ENCODE results near the gene GPRC5B. TPM values are rescaled to one million over a fixed set of nuclear protein-coding genes. Genes with fewer than 3 reads are reported as not detected.

GPRC5B gene
- total RNA-seq, 2 experiments from 2014 or later: not detected

- peaks cover 5% of the 10 kb centered on the region for H3K27me3 Mint-ChIP-seq
- ChIA-PET POLR2A (no interaction called here), CTCF (interaction anchor here (1.0 to 3.1 kb wide), 8 partner anchors 8 to 485 kb away, joined by 3 to 22 read pairs (median 4); no protein-coding TSS in a partner anchor)
- DNase-seq (no peak), ATAC-seq (no peak)
- H3K4me1 Mint-ChIP-seq (ENCODE audit: low read depth): peaks cover 1% of the 10 kb centered on the region
- no peak overlapping the region for H3K4me3 Mint-ChIP-seq
- intact Hi-C loops (cut with micrococcal nuclease): no loop called here
- no peak overlapping the region for H3K27ac Mint-ChIP-seq
- no peak for TF ChIP-seq CTCF (IDR thresholded peaks at IDR 0.05)
- no peaks in the 10 kb centered on the region for H3K36me3 Mint-ChIP-seq (ENCODE audit: low read depth)
- H3K9me3 Mint-ChIP-seq: no peaks in the 10 kb centered on the region
Measured at GRCh38 chr16:19899605-19899955, 14.9 kb upstream of the GPRC5B start.

GRCh38 chr16:19898924-19899604 lies 14.4 kb upstream of the GPRC5B start:
- peak; percentile 80 for TF ChIP-seq CTCF (IDR thresholded peaks at IDR 0.05)
- Mint-ChIP-seq H3K4me3 (no peak overlapping the region), H3K27me3 (peaks cover 5% of the 10 kb centered on the region), H3K27ac (no peak overlapping the region), H3K36me3 (ENCODE audit: low read depth) (no peaks in the 10 kb centered on the region), H3K9me3 (no peaks in the 10 kb centered on the region), H3K4me1 (ENCODE audit: low read depth) (peaks cover 1% of the 10 kb centered on the region)
- peak; percentile 72 for ATAC-seq
- peak; percentile 66 for DNase-seq
- POLR2A ChIA-PET: interaction anchor here (1.0 kb wide), 1 partner anchor 8 kb away, joined by 3 read pairs; no protein-coding TSS in a partner anchor
- CTCF ChIA-PET: interaction anchor here (0.9 to 3.1 kb wide), 8 partner anchors 9 to 485 kb away, joined by 3 to 22 read pairs (median 4); no protein-coding TSS in a partner anchor
- intact Hi-C loops (cut with micrococcal nuclease): no loop called here

- POLR2A ChIA-PET: interaction anchor here (1.0 kb wide), 1 partner anchor 9 kb away, joined by 3 read pairs; no protein-coding TSS in a partner anchor
Measured at GRCh38 chr16:19898166-19898565, 13.5 kb upstream of the GPRC5B start.

DNA sequence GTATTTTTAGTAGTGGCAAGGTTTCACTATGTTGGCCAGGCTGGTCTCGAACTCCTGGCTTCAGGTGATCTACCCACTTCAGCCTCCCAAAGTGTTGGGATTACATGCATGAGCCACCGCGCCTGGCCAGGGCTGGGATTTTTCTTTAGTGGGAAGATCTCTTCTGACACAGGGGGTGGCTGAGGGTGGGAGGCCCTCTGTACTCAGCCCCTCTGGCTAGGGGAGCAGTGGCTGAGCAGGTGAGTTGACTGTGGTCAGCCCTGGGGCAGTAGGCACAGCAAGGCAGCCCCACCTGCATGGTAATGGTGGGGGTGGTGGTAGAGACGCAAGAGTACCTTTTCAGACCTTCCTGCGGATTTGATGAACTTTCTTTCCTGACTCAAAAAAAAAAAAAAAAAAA lies 12.3 kb upstream of the GPRC5B start:
- ChIA-PET POLR2A (no interaction called here), CTCF (interaction anchor here (3.1 kb wide), 1 partner anchor 488 kb away, joined by 22 read pairs; no protein-coding TSS in a partner anchor)
- no peak for TF ChIP-seq CTCF (IDR thresholded peaks at IDR 0.05)
- Mint-ChIP-seq H3K4me3 (no peak overlapping the region), H3K4me1 (ENCODE audit: low read depth) (peaks cover 1% of the 10 kb centered on the region), H3K27ac (no peak overlapping the region), H3K27me3 (peaks cover 5% of the 10 kb centered on the region), H3K36me3 (ENCODE audit: low read depth) (no peaks in the 10 kb centered on the region), H3K9me3 (no peaks in the 10 kb centered on the region)
- DNase-seq: no peak
- no peak for ATAC-seq
- intact Hi-C loops (cut with micrococcal nuclease): no loop called here

More at GRCh38 chr16:19898166-19898565, 13.5 kb upstream of the GPRC5B start:
- intact Hi-C loops (cut with micrococcal nuclease): no loop called here
- TF ChIP-seq CTCF (IDR thresholded peaks at IDR 0.05): no peak
- CTCF ChIA-PET: interaction anchor here (1.3 to 3.1 kb wide), 3 partner anchors 10 to 486 kb away, joined by 5 to 22 read pairs (median 15); no protein-coding TSS in a partner anchor
- Mint-ChIP-seq H3K4me3 (no peak overlapping the region), H3K27me3 (peaks cover 5% of the 10 kb centered on the region), H3K4me1 (ENCODE audit: low read depth) (peaks cover 1% of the 10 kb centered on the region), H3K27ac (no peak overlapping the region), H3K36me3 (ENCODE audit: low read depth) (no peaks in the 10 kb centered on the region), H3K9me3 (no peaks in the 10 kb centered on the region)
- DNase-seq: no peak
- no peak for ATAC-seq

- no peak for DNase-seq
- H3K27me3 Mint-ChIP-seq: peaks cover 5% of the 10 kb centered on the region
- intact Hi-C loops (cut with micrococcal nuclease): no loop called here
- ChIA-PET CTCF (interaction anchor here (0.8 to 1.5 kb wide), 3 partner anchors 8 to 491 kb away, joined by 3 to 5 read pairs (median 3); no protein-coding TSS in a partner anchor), POLR2A (no interaction called here)
- no peak for ATAC-seq
- no peaks in the 10 kb centered on the region for H3K36me3 Mint-ChIP-seq (ENCODE audit: low read depth)
- no peak overlapping the region for H3K4me3 Mint-ChIP-seq
- peaks cover 1% of the 10 kb centered on the region for H3K4me1 Mint-ChIP-seq (ENCODE audit: low read depth)
- no peak overlapping the region for H3K27ac Mint-ChIP-seq
- no peak for TF ChIP-seq CTCF (IDR thresholded peaks at IDR 0.05)
- no peaks in the 10 kb centered on the region for H3K9me3 Mint-ChIP-seq
Measured at GRCh38 chr16:19894586-19894985, 9.9 kb upstream of the GPRC5B start.
